Adrenal gland (tissue), 5 donors: ENCODE data around the gene NAPA.

Source experiments
- CTCF ChIP-seq, 6 experiments: fragments of 450-650 bp in 4 of 6; fragments of 200-600 bp in 2 of 6; sonication (generic) in 1 of 6; IDR thresholded peaks; 1 replicate in 5 of 6; 2 replicates in 1 of 6; pipeline versions ENCODE4 v1.5.1 to v1.8.0; 2016 to 2021; ENCODE audit warnings: antibody characterized with exemption in 6 of 6, mild to moderate bottlenecking in 2 of 6, moderate library complexity in 1 of 6
- POLR2A ChIP-seq, 2 donors: fragments of 450-650 bp; IDR thresholded peaks; one replicate each; pipeline ENCODE4 v1.6.1; 2017; ENCODE audit warnings: antibody characterized with exemption in 2 of 2, mild to moderate bottlenecking in 2 of 2, moderate library complexity in 1 of 2
- donor health status: DM: no; HTN: no; CAD: no.

GRCh38 chr19:47509170-47509847 is 5.6 kb downstream of the NAPA start:
- TF ChIP-seq POLR2A (IDR thresholded peaks at IDR 0.05) = no peak
- TF ChIP-seq CTCF (IDR thresholded peaks at IDR 0.05) = no peak
